Endodermal cell (in vitro differentiated cells): Measurements from ENCODE around the gene HEMGN. TPM values are rescaled to one million over a fixed set of nuclear protein-coding genes. Genes with fewer than 3 reads are reported as not detected.

Source experiments
- DNase-seq: peaks from one replicate; pipeline ENCODE4 v3.0.0-alpha.2; 2017
- H3K27ac ChIP-seq: 2 replicates; pipeline ENCODE4 v1.5.1; 2013; ENCODE audit warnings: mild to moderate bottlenecking, low read depth, low read length, moderate library complexity
- H3K27me3 ChIP-seq: 2 replicates; pipeline ENCODE4 v1.6.1; 2013; ENCODE audit warnings: mild to moderate bottlenecking, low read length, moderate library complexity; ENCODE audit not compliant: insufficient read depth, control insufficient read depth, poor library complexity, severe bottlenecking
- H3K36me3 ChIP-seq: 2 replicates; pipeline ENCODE4 v1.7.0; 2013; ENCODE audit warnings: mild to moderate bottlenecking, low read length, moderate library complexity; ENCODE audit not compliant: control insufficient read depth, insufficient read depth
- H3K4me1 ChIP-seq: one replicate; pipeline ENCODE4 v1.7.0; 2013; ENCODE audit warnings: low read length; ENCODE audit not compliant: control insufficient read depth, insufficient read depth
- H3K4me3 ChIP-seq: 2 replicates; pipeline ENCODE4 v1.5.1; 2013; ENCODE audit warnings: mild to moderate bottlenecking, low read length, moderate library complexity
- H3K9ac ChIP-seq: 2 replicates; pipeline ENCODE4 v1.6.1; 2013; ENCODE audit warnings: mild to moderate bottlenecking, low read length, moderate library complexity; ENCODE audit not compliant: poor library complexity, severe bottlenecking; ENCODE audit errors: extremely low read depth
- H3K9me3 ChIP-seq: 2 replicates; pipeline ENCODE4 v1.6.1; 2013; ENCODE audit warnings: mild to moderate bottlenecking, low read length, moderate library complexity; ENCODE audit not compliant: control insufficient read depth
- H3K27ac Mint-ChIP-seq: 2 replicates; pipeline ENCODE4 v1.8.0; 2020; ENCODE audit warnings: mixed read lengths
- H3K27me3 Mint-ChIP-seq: 2 replicates; pipeline ENCODE4 v1.8.0; 2021; ENCODE audit warnings: mild to moderate bottlenecking, mixed read lengths; ENCODE audit not compliant: insufficient read depth
- H3K36me3 Mint-ChIP-seq: 2 replicates; pipeline ENCODE4 v1.8.0; 2020; ENCODE audit warnings: low read depth, mixed read lengths
- H3K4me1 Mint-ChIP-seq: 2 replicates; pipeline ENCODE4 v1.8.0; 2020; ENCODE audit warnings: mixed read lengths
- H3K4me3 Mint-ChIP-seq: 2 replicates; pipeline ENCODE4 v1.8.0; 2020; ENCODE audit warnings: mild to moderate bottlenecking, moderate library complexity, mixed read lengths
- H3K9me3 Mint-ChIP-seq: 2 replicates; pipeline ENCODE4 v1.8.0; 2020; ENCODE audit warnings: mild to moderate bottlenecking, mixed read lengths
- WGBS, 2 experiments: methylation state at CpG; one replicate each; pipeline versions ENCODE4 v1.1.5 to v1.1.7; 2013; ENCODE audit warnings: missing lambda C conversion rate in 2 of 2, mixed read lengths in 1 of 2; ENCODE audit not compliant: insufficient coverage in 1 of 2, insufficient read length in 1 of 2; 5-methylcytosine and 5-hydroxymethylcytosine counted together
- total RNA-seq, 2 donors: library from RNA; stranded (reverse); fragmentation: NEBNext Ultra II Directional in 1 of 2; extraction: Animal tissue kit (Norgen Biotek cat#: 25700) in 1 of 2; gene quantifications; 2 replicates in 1 of 2; 3 replicates in 1 of 2; pipeline ENCODE4 v1.2.1, GENCODE V29; 2021
- TF ChIP-seq, protein P1 (sequence below): fragments of 200-600 bp; sonication (generic); conservative IDR thresholded peaks from 2 replicates; pipeline ENCODE4 v1.5.0; 2021; ENCODE audit warnings: antibody characterized with exemption, mild to moderate bottlenecking

HEMGN gene
- total RNA-seq, 2 donors from 2014 or later = not detected

DNA sequence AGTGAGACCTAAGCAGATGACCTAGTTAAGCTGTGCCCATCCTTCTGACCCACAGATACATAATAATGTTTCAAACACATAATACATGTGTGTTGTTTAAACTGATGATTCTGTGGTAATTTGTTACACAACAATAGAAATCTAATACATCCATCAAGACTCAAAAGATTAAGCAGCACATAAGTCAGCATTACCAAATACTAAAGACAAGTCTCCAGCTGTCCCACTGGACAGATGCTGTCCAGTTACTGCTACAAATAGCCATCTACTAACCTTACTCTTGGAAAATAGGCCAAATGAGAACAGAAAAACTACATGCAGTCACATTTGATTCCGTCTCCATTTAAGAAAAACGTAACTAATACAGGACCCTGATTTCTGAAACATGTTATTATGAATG lies 26.4 kb downstream of the HEMGN start:
- Mint-ChIP-seq H3K36me3 (peaks cover 42% of the 10 kb centered on the region), H3K4me3 (no peak overlapping the region), H3K4me1 (peaks cover 11% of the 10 kb centered on the region), H3K27me3 (no peaks in the 10 kb centered on the region), H3K9me3 (no peaks in the 10 kb centered on the region), H3K27ac (no peak overlapping the region)
- Histone ChIP-seq H3K9me3 (no peaks in the 10 kb centered on the region), H3K4me3 (peak overlapping the region; percentile 29), H3K9ac (no peak overlapping the region), H3K27me3 (no peaks in the 10 kb centered on the region), H3K27ac (no peak overlapping the region), H3K36me3 (peaks cover 23% of the 10 kb centered on the region), H3K4me1 (peaks cover 3% of the 10 kb centered on the region)
- TF ChIP-seq, protein P1, sequence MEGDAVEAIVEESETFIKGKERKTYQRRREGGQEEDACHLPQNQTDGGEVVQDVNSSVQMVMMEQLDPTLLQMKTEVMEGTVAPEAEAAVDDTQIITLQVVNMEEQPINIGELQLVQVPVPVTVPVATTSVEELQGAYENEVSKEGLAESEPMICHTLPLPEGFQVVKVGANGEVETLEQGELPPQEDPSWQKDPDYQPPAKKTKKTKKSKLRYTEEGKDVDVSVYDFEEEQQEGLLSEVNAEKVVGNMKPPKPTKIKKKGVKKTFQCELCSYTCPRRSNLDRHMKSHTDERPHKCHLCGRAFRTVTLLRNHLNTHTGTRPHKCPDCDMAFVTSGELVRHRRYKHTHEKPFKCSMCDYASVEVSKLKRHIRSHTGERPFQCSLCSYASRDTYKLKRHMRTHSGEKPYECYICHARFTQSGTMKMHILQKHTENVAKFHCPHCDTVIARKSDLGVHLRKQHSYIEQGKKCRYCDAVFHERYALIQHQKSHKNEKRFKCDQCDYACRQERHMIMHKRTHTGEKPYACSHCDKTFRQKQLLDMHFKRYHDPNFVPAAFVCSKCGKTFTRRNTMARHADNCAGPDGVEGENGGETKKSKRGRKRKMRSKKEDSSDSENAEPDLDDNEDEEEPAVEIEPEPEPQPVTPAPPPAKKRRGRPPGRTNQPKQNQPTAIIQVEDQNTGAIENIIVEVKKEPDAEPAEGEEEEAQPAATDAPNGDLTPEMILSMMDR = no peak
- 93 to 100% methylated on average over 2 of the region's 2 CpGs for WGBS, 2 experiments
- DNase-seq = no peak

GRCh38 chr9:97910357-97910756 lies 27.6 kb downstream of the HEMGN start:
- Mint-ChIP-seq H3K27me3 (no peaks in the 10 kb centered on the region), H3K4me1 (peaks cover 11% of the 10 kb centered on the region), H3K36me3 (peaks cover 44% of the 10 kb centered on the region), H3K27ac (no peak overlapping the region), H3K4me3 (no peak overlapping the region), H3K9me3 (no peaks in the 10 kb centered on the region)
- no peak overlapping the region for H3K9ac ChIP-seq
- peaks cover 3% of the 10 kb centered on the region for H3K4me1 ChIP-seq
- 89% methylated on average over 5 to 6 of the region's 6 CpGs for WGBS, 2 experiments
- H3K27ac ChIP-seq = no peak overlapping the region
- H3K27me3 ChIP-seq = no peaks in the 10 kb centered on the region
- H3K9me3 ChIP-seq = no peaks in the 10 kb centered on the region
- no peak for DNase-seq
- H3K36me3 ChIP-seq = peaks cover 23% of the 10 kb centered on the region
- TF ChIP-seq, protein P1 = no peak
- no peak overlapping the region for H3K4me3 ChIP-seq

DNA sequence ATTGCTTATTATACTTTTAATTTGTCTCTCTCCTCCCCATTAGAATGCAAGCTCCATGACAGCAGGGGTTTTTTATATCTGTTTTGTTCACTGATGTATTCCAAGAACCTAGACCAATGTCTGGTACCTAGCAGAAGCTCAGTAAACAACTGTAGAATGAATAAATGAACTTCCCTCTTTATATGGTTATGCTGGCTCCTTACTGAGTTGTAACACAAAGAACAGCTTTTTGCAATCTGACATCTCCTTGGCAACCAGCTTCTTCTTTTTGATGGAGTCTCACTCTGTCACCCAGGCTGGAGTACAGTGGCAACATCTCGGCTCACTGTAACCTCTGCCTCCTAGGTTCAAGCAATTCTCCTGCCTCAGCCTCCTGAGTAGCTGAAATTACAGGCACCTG lies 29.3 kb downstream of the HEMGN start:
- Histone ChIP-seq H3K9me3 (no peaks in the 10 kb centered on the region), H3K27ac (no peak overlapping the region), H3K4me3 (no peak overlapping the region), H3K9ac (no peak overlapping the region), H3K36me3 (peaks cover 23% of the 10 kb centered on the region), H3K27me3 (no peaks in the 10 kb centered on the region), H3K4me1 (peaks cover 3% of the 10 kb centered on the region)
- Mint-ChIP-seq H3K27ac (no peak overlapping the region), H3K4me3 (no peak overlapping the region), H3K27me3 (no peaks in the 10 kb centered on the region), H3K9me3 (no peaks in the 10 kb centered on the region), H3K4me1 (peaks cover 11% of the 10 kb centered on the region), H3K36me3 (peaks cover 45% of the 10 kb centered on the region)
- 94 to 100% methylated on average over 1 of the region's 1 CpG for WGBS, 2 experiments
- no peak for DNase-seq
- TF ChIP-seq, protein P1 = no peak
